Gastroesophageal sphincter (tissue), 4 donors: ENCODE results near the gene LCE2C. TPM values are rescaled to one million over a fixed set of nuclear protein-coding genes. Genes with fewer than 3 reads are reported as not detected.

Experiments used
- ATAC-seq: fragments of 150-250 bp; one replicate; pipeline ENCODE4 v1.9.1; 2016; ENCODE audit warnings: mild to moderate bottlenecking, moderate library complexity
- H3K27ac ChIP-seq, 4 donors: fragments of 200-600 bp; sonication (generic) in 3 of 4; 1 replicate in 3 of 4; 2 replicates in 1 of 4; pipeline ENCODE4 v1.5.1; 2016 to 2019
- H3K27me3 ChIP-seq: fragments of 200-600 bp; sonication (generic); one replicate; pipeline ENCODE4 v1.5.1; 2019
- H3K36me3 ChIP-seq, 2 donors: fragments of 200-600 bp; sonication (generic); one replicate each; pipeline ENCODE4 v1.5.1; 2019; ENCODE audit warnings: control low read depth in 1 of 2
- H3K4me1 ChIP-seq, 3 donors: fragments of 200-600 bp; sonication (generic); 1 replicate in 2 of 3; 2 replicates in 1 of 3; pipeline ENCODE4 v1.5.1; 2016 to 2019; ENCODE audit warnings: control low read depth in 2 of 3
- H3K4me3 ChIP-seq, 2 donors: fragments of 200-600 bp; sonication (generic); one replicate each; pipeline ENCODE4 v1.5.1; 2019; ENCODE audit warnings: mild to moderate bottlenecking in 1 of 2, moderate library complexity in 1 of 2
- H3K9me3 ChIP-seq, 3 donors: fragments of 200-600 bp; sonication (generic); one replicate each; pipeline ENCODE4 v1.5.1; 2017 to 2019; ENCODE audit warnings: control low read depth in 2 of 3
- EP300 ChIP-seq: sonication (generic); formaldehyde crosslinking; IDR thresholded peaks from one replicate; pipeline ENCODE4 v1.6.1; 2017; ENCODE audit warnings: antibody characterized with exemption, mild to moderate bottlenecking
- POLR2A ChIP-seq, 2 donors: fragments of 450-650 bp; IDR thresholded peaks; one replicate each; pipeline ENCODE4 v1.6.1; 2017; ENCODE audit warnings: antibody characterized with exemption in 2 of 2, mild to moderate bottlenecking in 2 of 2, moderate library complexity in 1 of 2
- POLR2AphosphoS5 ChIP-seq: sonication (generic); formaldehyde crosslinking; IDR thresholded peaks from one replicate; pipeline ENCODE4 v1.6.1; 2017; ENCODE audit warnings: antibody characterized with exemption
- WGBS, 2 donors: methylation state at CpG; one replicate each; pipeline ENCODE4 v1.1.5; 2018; ENCODE audit warnings: low coverage in 1 of 2; 5-methylcytosine and 5-hydroxymethylcytosine counted together
- total RNA-seq, 4 donors: library from RNA; depleted of rRNA; stranded (reverse); fragments of >200 nt; gene quantifications; one replicate each; pipeline ENCODE4 v1.1.0, GENCODE V29; 2016
- TF ChIP-seq, protein P1 (sequence below), 4 experiments: fragments of 200-600 bp in 2 of 4; fragments of 450-650 bp in 2 of 4; sonication (generic) in 1 of 4; IDR thresholded peaks; one replicate each; pipeline ENCODE4 v1.5.1; 2017 to 2019; ENCODE audit warnings: antibody characterized with exemption in 4 of 4, mild to moderate bottlenecking in 2 of 4, moderate library complexity in 2 of 4

Gene LCE2C
- total RNA-seq, 4 donors from 2014 or later: not detected

DNA sequence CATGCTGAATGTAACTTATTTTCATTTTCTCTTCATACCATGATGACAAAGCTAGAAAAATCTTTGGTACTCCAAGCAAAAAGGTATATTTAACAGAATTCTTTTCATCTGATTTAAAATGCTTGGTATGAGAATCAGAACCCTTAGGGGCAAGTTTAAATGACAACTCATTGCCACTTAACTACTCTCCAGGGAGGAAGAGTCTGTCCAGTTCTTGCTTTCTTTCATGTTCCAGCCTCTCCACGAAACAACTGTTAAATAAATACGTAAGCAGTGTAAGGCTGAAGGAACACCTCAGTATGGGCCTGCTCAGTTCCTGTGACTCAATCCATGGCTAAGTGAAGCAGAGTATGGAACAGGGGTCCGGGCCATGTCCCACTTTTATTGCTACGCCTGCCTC, 24.7 kb downstream of the LCE2C start:
- Histone ChIP-seq H3K27ac (no peak overlapping the region), H3K4me1 (no peaks in the 10 kb centered on the region), H3K9me3 (peaks cover 0 to 7% (median 0%) of the 10 kb centered on the region in 3 donors), H3K4me3 (no peak overlapping the region), H3K36me3 (no peaks in the 10 kb centered on the region), H3K27me3 (no peaks in the 10 kb centered on the region)
- ATAC-seq: no peak
- WGBS, 2 donors: 79 to 82% methylated on average over 3 to 4 of the region's 4 CpGs
- TF ChIP-seq, protein P1, sequence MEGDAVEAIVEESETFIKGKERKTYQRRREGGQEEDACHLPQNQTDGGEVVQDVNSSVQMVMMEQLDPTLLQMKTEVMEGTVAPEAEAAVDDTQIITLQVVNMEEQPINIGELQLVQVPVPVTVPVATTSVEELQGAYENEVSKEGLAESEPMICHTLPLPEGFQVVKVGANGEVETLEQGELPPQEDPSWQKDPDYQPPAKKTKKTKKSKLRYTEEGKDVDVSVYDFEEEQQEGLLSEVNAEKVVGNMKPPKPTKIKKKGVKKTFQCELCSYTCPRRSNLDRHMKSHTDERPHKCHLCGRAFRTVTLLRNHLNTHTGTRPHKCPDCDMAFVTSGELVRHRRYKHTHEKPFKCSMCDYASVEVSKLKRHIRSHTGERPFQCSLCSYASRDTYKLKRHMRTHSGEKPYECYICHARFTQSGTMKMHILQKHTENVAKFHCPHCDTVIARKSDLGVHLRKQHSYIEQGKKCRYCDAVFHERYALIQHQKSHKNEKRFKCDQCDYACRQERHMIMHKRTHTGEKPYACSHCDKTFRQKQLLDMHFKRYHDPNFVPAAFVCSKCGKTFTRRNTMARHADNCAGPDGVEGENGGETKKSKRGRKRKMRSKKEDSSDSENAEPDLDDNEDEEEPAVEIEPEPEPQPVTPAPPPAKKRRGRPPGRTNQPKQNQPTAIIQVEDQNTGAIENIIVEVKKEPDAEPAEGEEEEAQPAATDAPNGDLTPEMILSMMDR (IDR thresholded peaks at IDR 0.05): no peak
- TF ChIP-seq POLR2A (IDR thresholded peaks at IDR 0.05): no peak
- TF ChIP-seq POLR2AphosphoS5: no peak
- no peak for TF ChIP-seq EP300

DNA sequence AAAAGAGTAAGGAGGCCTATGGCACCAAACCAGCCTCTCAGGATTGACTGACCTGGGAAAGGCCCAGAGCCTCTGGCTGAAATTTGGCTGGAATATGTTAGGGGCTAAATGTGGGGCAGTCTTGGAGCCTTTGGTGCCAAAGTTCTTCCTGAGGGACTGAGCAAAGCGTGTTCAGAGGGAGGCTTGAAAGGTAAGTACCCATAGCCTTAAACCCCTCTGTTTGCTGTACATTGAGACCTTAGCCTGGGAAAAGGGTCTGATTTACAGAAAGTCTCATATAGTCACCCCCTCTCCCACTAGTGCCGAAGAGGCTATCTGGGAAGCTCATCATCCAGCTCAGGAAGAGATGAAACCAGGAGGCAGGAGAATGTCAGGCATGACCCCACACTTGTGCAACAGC, 32.8 kb downstream of the LCE2C start, which contains the start of gene LCE4A:
TSS of gene LCE4A (plus strand) at position 301 of the 400 bp plus-strand sequence. CDS start 916 bp downstream, outside the sequence.
- WGBS, 2 donors: 57 to 60% methylated on average over 1 of the region's 2 CpGs
- H3K9me3 ChIP-seq: peaks cover 0 to 5% (median 0%) of the 10 kb centered on the region in 3 donors
- H3K4me1 ChIP-seq: no peaks in the 10 kb centered on the region
- ATAC-seq: no peak
- no peaks in the 10 kb centered on the region for H3K36me3 ChIP-seq
- TF ChIP-seq, protein P1 (IDR thresholded peaks at IDR 0.05): no peak
- TF ChIP-seq POLR2AphosphoS5 (no peak), POLR2A (IDR thresholded peaks at IDR 0.05) (no peak), EP300 (no peak)
- H3K27me3 ChIP-seq: no peaks in the 10 kb centered on the region
- H3K4me3 ChIP-seq: no peak within 1 kb of the TSS
- no peak within 1 kb of the TSS for H3K27ac ChIP-seq

DNA sequence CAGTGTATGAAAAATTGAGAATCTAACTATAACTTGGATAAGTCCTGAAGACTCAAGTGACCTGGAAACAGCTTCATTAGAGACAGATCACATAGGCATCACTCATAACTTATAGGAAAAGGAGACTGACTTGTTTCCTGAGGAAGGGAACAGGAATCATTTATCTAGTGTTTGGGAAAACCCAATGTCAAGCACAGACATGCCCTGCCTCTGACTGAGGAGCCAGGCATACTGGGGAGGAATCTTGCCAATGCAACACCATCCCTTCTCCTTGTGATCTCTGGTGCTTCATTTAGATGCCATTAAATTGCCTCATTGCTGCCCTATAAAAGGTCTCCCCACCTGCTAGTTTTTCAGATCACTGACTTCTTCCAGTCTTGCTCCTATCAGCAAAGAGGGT, 43.2 kb downstream of the LCE2C start:
- Histone ChIP-seq H3K27me3 (no peaks in the 10 kb centered on the region), H3K9me3 (peaks cover 0 to 12% (median 0%) of the 10 kb centered on the region in 3 donors), H3K4me3 (no peak overlapping the region), H3K27ac (no peak overlapping the region), H3K4me1 (no peaks in the 10 kb centered on the region), H3K36me3 (no peaks in the 10 kb centered on the region)
- no peak for ATAC-seq
- TF ChIP-seq POLR2A (IDR thresholded peaks at IDR 0.05) (no peak), POLR2AphosphoS5 (no peak), EP300 (no peak)
- TF ChIP-seq, protein P1 (IDR thresholded peaks at IDR 0.05): no peak

DNA sequence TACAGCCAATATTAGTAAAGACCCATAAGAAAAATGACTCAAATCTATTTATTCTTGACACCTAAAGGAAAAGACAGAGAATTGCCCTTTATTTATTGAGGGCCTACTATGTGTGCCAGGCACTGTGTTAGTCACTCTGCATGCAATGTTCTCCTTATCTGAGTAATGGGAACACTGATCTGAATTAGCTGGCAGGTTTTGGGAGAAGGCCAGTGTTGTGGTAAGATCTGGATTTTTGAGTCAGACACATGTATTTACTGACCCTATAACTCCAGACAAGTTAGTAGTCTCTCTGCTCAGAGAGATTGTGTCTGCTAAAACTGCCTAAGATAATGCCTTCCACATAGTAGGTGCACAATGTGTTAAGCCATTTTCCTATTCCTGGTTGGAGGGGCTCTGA, 50.2 kb downstream of the LCE2C start:
- H3K36me3 ChIP-seq: no peaks in the 10 kb centered on the region
- H3K4me3 ChIP-seq: no peak overlapping the region
- no peak for ATAC-seq
- H3K9me3 ChIP-seq: no peaks in the 10 kb centered on the region
- H3K27me3 ChIP-seq: no peaks in the 10 kb centered on the region
- no peaks in the 10 kb centered on the region for H3K4me1 ChIP-seq
- TF ChIP-seq POLR2A (IDR thresholded peaks at IDR 0.05) (no peak), EP300 (no peak), POLR2AphosphoS5 (no peak)
- TF ChIP-seq, protein P1 (IDR thresholded peaks at IDR 0.05): no peak
- no peak overlapping the region for H3K27ac ChIP-seq

Other genes starting within 250 kb of the LCE2C start
- gene LCE5A, start 164.5 kb upstream of the LCE2C start, total RNA-seq: not detected
- 1 to 10 TPM in 2 of 4 donors, not detected in 2; 1.4 to 3.3 TPM for gene CRCT1, start 160.8 kb upstream of the LCE2C start, total RNA-seq
- not detected for gene LCE3E, start 108.5 kb upstream of the LCE2C start, total RNA-seq
- 1 to 10 TPM in 1 of 4 donors, not detected in 3; 1.4 TPM for gene LCE3D, start 94.8 kb upstream of the LCE2C start, total RNA-seq
- not detected for gene LCE3C, start 75.0 kb upstream of the LCE2C start, total RNA-seq
- gene LCE3B, start 61.5 kb upstream of the LCE2C start, total RNA-seq: not detected
- not detected for gene LCE3A, start 52.2 kb upstream of the LCE2C start, total RNA-seq
- gene LCE2D, start 11.9 kb upstream of the LCE2C start, total RNA-seq: not detected
- gene LCE2B, start 10.8 kb downstream of the LCE2C start, total RNA-seq: not detected
- gene LCE2A, start 23.1 kb downstream of the LCE2C start, total RNA-seq: not detected
- not detected for gene LCE4A, start 32.9 kb downstream of the LCE2C start, total RNA-seq
- under 1 TPM in 1 of 4 donors, not detected in 3; 0.12 TPM for gene KPRP, start 82.7 kb downstream of the LCE2C start, total RNA-seq
- not detected for gene LCE1F, start 99.9 kb downstream of the LCE2C start, total RNA-seq
- under 1 TPM in 1 of 4 donors, not detected in 3; 0.39 TPM for gene LCE1E, start 111.0 kb downstream of the LCE2C start, total RNA-seq
- gene LCE1D, start 121.4 kb downstream of the LCE2C start, total RNA-seq: not detected
- gene LCE1C, start 131.4 kb downstream of the LCE2C start, total RNA-seq: not detected
- gene LCE1B, start 136.7 kb downstream of the LCE2C start, total RNA-seq: not detected
- gene LCE1A, start 152.2 kb downstream of the LCE2C start, total RNA-seq: not detected
- not detected for gene LCE6A, start 167.6 kb downstream of the LCE2C start, total RNA-seq
- not detected for gene LCE7A, start 184.7 kb downstream of the LCE2C start, total RNA-seq
- gene SMCP, start 203.0 kb downstream of the LCE2C start, total RNA-seq: not detected
- gene IVL, start 233.3 kb downstream of the LCE2C start, total RNA-seq: 10 to 100 TPM in 1 of 4 donors, 1 to 10 TPM in 1, under 1 TPM in 1, not detected in 1; 0.31 to 13.7 (median 1.1) TPM